Activated T-cell treated with anti-CD3 and anti-CD28 coated beads, Interleukin-2, amount 50 U/mL, for 48 hours (primary cell): ENCODE data around the gene SPATA19.

Source experiments
- DNase-seq, 2 experiments: peaks; one replicate each; pipeline ENCODE4 v3.0.0-alpha.2; 2020

SPATA19 gene

DNA sequence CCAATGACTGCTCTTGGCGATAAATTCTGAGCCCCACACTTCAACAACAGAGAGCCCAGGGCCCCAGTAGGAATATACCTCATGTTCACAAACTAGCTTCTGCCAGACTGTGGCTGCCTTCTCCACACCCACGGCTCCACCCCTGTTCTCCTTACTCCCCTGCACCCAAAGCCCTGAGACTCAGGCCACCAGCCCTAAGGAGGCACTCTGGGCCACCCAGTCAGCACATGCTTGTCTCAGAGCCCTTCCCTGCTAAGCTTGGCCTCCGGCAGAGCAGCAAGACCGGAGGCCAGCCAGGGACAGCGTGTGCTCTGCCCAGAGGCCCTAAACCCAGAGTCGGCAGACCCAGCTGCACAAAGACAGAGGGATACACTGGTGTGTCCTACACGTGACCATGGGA, 27.9 kb downstream of the SPATA19 start:
- no peak for DNase-seq

DNA sequence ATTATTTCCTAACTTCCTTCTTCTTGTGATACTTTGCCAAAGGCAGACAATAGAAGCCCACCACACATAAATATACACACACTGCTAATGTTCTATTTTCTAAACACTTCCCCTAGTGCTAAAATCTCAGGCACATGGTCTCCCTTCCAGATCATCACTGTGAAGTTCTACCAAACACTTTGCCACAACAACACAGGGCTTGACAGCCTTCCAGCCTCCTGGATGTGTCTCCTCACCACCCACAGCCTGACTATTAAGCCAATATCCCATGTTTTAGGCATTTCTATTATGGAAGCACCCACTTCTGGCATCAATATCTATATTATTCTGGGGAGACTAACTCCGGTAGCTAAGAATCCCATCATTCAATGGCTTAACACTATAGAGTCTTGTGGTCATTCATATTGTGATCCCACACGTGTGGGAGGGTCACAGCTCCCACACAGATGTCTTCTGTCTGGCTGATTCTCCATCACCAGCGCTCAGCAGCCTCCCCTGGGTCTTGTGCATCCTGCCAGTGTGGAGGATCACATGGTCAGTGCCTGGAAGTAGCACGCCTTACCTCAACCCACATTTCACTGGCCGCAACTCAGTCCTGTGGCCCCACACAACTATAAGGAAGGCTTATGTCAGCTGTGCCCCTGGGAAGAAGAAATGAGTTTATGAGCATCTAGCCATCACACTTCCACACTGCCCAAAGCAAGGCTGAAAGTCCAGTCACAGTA, 29.0 kb downstream of the SPATA19 start:
- no peak for DNase-seq

DNA sequence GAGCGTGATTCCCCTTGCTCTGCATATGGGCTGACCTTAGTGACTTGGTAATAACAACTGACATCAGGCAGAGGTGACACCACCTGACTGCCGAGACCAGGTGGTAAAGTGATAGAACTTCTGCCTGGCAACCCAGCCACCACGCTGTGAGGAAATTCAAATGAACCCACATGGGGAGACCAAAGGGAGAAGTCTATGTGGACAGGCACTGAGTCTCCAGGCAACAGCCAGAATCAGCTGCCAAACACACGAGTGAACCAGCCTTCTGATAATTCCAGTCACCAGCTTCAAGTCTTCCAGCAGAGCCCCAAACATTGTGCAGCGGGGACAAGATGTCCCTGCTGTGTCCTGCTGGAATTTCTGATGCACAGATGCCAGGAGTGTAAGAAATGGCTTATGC, 29.7 kb downstream of the SPATA19 start:
- no peak for DNase-seq

DNA sequence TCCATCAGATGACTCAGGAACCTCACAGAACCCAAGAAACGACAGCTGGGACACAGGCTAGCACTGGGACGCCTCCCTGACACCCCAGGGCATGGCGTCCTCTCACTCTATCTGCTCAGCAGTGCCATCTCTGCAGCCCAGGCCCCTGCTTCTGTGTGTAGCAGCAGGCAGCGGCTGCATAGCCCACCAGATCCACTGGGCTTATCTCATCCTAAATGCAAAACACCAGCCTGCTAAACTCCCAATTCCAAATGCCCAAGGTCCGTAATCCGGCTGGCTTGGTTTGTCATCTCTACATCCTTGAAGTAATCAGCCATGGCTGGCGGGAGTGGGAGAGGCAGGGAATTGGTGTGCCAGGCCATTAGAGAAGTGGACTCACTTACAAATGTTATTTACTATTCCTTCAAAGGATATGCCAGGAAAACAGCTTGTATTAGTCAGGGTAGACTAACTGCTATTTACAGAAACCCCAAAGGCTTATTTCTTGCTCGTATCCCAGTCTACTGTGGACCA, 30.7 kb downstream of the SPATA19 start:
- DNase-seq = no peak

DNA sequence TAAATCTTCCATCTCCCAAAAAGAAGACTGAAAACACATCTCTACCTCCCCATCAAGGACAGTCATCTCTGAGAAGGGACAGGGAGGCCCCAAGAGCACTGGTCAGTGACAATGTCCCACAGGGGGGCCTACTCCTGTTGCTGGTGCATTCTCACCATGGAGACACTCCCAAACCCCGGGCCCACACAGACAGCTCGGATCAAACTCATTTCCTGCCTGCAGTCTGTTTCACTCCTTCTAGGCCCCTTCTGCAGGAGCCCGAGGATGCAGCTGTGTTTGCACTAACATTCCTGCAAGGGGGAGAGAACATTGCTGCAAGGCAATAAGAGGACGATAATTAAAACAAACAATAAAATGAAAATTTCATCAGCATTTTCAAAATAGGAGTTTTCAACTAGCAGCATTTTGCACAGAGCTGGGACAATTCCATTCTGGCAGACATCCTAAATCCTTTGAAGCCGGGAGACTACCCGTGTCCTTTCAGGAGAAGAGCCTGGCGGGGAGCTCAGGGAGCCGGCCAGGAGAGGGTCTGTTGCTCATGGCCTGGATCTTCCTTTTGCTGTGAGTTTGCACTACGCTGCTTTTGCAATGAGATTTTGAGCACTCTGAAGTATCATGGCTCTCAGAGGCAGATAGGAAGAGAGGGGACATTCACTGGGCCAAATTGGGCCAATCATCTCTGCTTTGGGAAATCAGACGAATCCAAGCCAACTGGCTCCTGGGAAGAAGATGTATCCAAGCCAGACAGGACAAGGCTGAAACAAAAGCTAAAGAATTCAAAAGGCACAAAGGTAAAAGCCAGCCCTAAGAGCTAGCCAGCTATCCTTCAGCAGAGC, 33.2 kb downstream of the SPATA19 start:
- no peak for DNase-seq

DNA sequence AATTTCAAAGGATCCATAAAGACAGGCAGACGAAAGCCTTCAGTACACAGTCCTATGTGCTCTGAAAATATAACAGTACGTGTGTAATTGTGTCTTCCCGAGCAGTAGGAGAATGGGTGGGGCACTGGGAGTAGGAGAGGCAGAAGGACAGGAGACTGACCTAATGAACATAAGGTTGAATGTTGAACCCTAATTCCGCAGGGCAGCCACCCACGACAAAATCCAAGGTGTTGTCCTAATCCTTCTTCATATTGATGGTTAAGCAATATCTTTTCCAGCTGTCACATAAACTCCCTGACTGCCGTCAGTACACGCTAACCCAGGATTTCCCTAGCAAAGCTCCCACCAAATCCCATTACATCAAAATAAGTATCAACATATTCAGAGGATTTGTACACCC, 34.5 kb downstream of the SPATA19 start:
- no peak for DNase-seq

DNA sequence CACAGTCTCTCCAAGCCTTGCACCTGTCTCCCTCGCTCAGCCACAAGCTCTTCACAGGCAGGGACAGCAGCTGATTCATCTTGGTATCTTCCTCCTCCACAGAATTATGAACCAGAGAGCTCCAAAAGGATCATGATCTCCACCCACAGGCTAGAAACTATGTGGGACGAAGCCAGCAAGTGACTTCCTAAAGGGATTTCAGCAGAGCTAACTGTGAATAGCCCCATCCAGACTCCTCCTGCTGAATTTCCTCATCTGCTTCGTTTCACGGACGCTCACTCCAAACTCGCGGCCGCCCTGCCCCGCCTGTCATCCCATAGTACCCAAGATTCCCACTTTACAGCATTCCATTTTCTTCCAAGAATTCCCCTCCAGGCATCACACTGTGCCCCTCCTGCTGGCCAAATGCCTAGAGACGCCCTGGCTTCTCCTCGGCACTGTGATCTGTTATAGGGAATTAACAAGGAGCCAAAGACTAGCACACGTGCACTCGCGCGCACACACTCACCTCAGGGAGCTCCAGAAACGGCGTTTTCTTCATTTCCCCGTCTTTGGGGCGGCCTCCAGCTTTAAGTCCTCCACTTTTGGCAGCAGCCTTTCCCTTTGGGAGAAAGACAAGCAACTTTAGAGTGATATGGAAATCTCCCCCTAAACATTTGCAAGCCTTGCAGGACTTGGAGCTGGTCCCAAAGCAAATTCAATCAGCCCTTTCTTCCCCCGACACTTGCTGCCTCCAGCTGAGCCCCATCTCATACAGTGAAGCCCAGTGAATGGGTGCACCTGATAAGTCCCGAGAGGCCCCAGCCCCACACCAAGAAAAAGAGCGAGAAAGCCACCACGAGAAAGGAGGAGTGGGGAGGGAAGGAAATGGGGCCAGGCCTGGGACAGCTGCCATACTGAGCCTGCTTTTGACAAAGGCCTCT, 35.5 kb downstream of the SPATA19 start:
- DNase-seq = no peak

DNA sequence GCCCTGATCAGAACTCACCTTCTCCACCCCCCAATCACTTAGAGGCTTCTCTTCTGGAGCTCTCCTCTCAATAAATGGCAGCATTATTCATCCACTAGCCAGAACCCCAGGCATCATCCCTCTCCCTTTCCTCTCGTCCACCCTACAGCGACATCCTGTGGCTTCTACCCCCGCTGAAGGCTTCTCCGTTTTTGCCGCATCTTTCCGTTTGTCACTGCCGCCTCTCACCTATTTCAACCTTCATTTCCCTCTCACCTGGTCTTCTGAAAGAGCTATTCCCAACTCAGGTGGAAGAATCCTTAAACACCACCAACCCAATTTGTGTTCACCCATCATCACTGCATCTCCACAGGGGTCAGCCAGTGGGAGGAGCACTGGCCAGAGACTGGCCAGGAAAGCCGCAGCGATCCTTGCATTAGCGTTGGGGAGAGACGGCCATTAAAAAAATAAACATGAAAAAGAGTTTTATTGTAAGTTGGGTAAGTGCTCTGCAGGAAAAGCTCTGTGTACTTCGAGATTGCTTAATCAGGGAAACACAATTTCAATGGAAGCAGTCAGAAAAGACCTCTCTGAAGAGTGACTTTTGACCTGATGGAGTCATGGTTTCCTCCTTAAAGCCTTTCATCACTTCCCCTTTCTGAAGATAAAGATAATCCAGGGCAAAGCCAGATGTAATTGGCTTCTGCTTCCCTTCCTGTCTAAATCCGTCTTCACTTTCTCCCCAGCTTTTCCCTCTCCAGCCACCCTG, 36.7 kb downstream of the SPATA19 start:
- no peak for DNase-seq

DNA sequence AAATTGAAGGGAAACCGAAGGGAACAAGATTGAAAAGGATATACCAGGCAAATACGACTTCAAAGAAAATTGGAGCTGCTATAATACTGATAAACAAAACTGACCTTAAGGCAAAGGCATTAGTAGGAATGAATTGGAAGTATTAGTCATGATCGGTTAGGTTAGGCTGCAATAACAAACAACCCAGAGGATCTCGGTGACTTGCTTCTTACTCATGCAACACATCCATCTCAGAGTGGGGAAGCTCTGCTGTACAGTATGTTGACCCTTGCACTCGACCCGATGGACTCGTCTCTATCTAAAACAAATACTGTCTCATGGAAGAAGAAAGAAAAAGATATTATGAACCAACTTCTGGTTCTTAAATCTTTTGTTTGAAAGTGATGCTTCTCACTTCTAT, 42.3 kb downstream of the SPATA19 start:
- no peak for DNase-seq

DNA sequence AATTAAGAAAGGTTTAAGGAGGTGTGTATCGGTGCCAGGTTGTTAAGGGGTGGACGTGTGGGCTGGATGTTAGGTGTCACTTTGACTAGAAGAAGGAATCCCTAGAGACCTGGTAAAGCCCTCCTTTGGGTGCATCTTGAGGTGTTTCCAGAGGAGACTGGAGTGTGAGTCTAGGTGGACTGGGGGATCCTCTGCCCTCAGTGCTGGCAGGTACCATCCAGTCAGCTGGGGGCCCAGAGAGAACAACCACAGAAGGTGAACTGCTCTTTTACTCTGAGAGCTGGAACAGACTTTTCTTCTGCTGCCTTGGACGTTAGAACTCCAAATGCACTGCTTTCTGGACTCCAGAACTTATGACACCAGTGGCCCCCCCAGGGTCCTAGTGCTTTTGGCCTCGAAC, 44.0 kb downstream of the SPATA19 start:
- no peak for DNase-seq

DNA sequence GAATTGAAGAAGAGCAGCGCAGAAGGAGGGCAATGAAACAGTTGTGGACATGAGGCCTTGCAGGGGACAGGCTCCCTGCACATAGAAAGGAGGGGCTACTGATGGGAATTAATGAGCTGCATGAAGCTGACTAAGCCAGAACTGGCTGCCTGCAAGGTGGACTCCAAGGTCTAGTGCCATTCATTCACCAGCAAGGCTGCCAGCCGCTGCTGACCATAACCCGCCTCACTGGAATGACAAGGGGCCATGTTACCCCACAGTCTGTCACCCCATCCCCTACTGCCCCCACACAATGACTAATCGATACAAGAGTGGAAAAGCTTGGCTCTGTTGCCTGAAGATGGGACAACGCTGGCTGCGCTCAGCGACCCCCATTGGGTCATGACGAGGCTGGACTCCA, 44.6 kb downstream of the SPATA19 start:
- no peak for DNase-seq

DNA sequence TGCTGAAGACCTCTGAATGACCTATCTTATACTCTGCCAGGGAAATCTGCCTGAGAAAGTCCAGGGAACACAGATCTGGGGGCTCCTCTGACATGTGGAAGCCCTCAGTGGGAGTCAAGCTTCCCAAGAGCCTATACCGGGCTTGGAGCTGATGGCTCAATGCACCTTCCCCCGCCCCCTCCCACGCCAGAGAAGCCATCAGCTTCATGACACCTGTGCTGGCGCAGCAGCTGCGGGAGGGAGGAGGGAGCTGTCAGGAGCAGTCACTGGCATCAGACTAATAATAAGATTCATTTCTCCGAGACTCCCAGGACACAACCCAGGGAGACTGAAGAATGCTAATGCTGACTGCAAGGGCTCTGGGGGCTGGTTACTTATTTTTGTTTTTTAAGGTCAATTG, 47.8 kb downstream of the SPATA19 start:
- DNase-seq = no peak

DNA sequence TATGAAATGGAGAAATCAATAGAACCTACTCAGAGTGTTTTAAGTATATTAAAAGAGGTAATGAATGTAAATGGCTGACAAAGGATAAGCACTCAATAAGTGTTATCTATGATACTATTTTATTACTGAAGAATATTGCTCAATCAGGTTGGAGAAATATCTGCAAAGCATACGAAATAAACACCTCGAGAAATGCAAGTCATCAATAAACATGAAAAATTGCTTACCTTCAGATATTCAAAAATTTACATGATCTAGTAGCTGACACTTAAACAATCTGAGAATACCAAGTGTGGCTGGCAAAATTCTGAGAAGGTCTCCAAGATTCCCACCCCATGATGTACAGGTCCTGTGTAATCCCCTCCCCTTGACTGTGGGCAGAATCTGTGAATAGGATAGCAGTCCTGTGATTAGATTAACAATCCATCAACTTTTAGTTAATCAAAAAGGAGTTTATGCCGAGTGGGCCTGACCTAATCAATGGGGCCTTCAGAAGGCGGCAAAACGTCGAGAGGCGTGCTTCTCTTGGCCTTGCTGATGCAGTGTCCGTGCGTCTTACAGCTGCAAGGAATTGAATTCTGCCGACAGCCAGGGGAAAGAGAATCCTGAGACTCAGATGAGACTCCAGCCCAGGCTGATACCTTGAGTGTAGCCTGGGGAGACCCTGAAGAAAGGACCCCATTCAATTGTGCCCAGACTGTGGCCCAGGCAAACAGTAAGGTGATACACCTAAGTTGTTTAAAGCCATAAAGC, 49.1 kb downstream of the SPATA19 start:
- no peak for DNase-seq

DNA sequence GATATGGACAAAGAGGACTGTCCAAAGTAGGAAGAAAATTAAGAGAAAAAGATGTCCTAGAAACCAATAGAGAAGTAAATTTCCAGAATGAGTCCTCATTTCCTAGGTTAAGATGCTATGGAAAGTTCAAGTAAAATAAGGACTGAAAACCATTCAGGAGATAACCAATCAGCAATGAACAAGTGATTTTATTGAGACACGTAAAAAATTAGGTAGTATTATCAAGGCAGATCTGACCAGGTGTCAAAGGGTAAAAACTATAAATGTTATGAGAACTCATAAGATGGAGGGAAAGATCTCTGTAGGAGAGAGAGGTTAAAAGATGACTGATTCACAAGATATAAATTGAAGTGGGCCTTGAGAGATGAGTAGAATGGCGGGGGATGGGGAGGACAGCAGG, 50.2 kb downstream of the SPATA19 start:
- no peak for DNase-seq

DNA sequence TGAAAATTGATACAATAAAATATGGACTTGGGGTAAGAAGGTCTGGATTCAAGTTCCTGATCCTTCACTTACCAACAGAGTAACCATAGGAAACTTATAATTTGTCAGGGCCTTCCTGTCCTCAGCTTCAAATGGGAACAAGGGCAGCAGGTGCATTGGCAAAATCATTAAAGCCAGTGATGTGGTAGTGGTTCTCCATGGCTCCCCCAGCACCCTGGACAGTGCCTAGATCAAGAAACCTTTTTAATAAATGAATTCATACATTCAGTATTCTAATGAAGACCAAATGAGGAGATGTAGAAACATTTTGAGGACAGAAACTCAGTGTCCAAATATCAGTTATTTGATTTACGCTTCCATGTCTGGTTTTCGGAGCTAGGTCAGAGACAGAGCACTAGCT, 51.1 kb downstream of the SPATA19 start:
- DNase-seq = no peak

DNA sequence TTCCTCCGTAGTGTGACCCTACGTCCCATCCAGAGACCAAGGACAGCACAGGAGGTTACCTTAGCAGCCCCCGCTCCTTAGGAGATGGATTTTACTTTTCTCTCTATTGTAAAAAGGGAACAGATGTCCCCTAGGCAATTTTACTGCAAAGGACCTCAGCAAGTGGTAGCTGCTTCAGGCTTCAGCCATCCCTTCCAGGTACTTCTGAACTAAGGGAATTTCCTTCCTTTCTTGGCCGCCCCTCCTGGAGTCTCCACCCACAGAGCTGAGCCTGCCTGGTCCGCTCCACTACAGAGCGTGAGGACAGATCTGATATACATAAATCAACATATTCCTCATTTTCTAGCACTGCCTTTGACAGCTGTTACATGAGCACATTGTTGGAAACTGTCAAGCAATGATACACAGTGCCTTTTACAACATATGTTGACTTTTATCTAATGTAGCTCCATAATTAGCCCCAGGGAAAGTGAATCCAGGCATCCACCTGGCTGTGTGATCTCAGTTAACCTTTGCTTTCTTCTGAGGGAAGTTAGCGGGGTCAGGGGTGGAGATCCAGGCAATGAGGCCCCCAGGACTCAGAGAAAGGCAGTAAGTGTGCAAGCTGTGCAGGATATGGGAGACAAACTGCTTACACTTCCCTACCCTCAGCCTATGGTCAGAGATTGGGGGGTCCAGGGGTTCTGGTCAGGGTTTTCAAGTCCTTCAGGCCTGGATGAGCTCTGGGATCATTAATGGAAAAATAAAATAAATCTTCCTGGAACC, 51.9 kb downstream of the SPATA19 start:
- DNase-seq = no peak

DNA sequence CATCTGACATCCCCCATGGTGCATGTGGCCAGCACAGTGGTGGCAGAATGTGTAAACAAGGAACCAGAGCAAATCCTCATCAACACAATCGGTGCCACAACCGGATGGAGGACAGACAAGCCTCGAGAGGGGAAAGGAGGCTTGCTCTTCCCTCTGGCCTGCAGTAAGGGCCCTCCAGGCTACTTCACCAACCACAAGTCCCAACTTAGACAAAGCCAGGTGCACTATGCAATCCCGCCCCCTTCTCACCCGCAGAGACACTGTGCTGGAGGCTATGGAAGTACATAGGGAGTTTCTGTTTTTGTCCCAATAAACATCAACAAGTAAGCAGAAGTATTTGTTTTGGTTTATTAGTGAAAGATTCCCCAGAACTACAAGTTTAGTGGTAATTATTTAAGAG, 54.3 kb downstream of the SPATA19 start:
- DNase-seq = no peak
